ENCODE measurements around the gene GATA2. TPM values are rescaled to one million over a fixed set of nuclear protein-coding genes. Genes with fewer than 3 reads are reported as not detected.

The GATA2 gene
- total RNA-seq, 1 experiment from 2014 or later: 74.6 TPM

DNA sequence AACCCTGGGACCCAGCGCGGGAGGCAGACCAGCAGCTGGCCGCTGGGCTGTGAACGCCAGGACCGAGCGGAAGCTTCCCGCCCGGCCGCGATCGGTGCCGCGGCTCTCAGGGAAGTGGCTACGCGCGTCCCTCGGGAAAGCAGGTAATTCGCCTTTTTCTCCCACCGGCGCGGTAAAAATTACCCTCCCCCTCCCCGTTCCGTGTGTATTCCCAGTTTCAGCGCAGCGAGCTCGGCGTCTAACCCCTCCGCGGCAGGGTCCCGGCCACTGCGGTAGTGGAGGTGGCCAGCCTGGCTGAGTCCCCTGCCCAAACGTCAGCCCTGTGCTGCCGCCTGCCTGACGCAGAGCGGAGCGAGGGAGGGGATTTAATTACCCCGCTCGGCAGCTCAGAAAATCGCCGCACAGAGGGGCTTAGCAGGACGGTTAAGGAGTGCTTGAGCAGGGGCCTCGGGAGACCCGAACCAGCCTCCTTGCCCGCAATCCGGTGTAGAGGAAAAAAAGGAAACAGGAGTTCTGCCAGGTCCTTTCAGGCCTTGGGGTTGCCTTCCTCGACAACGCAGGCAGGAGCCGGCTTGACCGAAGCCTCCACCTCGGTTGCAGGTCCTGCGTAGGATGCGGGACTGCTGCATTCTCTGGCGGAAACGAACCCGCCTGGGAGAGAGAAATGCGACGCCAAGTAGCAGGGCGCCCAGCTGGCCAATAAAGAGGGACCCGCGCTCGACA lies 2.9 kb downstream of the GATA2 start:
- CTCF ChIA-PET: interaction anchor here (0.7 to 2.4 kb wide), 3 partner anchors 63 to 183 kb away, joined by 3 to 7 read pairs (median 4); no protein-coding TSS in a partner anchor
- TSS peak; percentile 65 for BruUV-seq (replicated peaks)
- in situ Hi-C loops (cut with HindIII; ENCODE audit: low pct_unique_long_range_greater_than_20kb, low sequenced_read_pairs) (no loop called here), intact Hi-C loops (cut with micrococcal nuclease; ENCODE audit: unreplicated experiment) (no loop called here)
- DNase-seq (ENCODE audit: low read depth, low spot score) (no peak), ATAC-seq (peak; percentile 44)
- Histone ChIP-seq H3K27me3 (ENCODE audit: control insufficient read depth, insufficient read depth, low read length) (no peaks in the 10 kb centered on the region), H3K4me1 (ENCODE audit: control insufficient read depth, insufficient read depth, low read length) (peaks cover 25% of the 10 kb centered on the region), H3K4me3 (ENCODE audit: low read depth in 2 of 2, low read length in 2 of 2) (peak overlapping the region; percentile 90 to 92), H3K9me3 (ENCODE audit: control insufficient read depth, insufficient read depth, low read depth, low read length) (no peaks in the 10 kb centered on the region), H3K27ac (ENCODE audit: low read length) (peak overlapping the region; percentile 97), H3K36me3 (ENCODE audit: control insufficient read depth, insufficient read depth, low read length) (peaks cover 3% of the 10 kb centered on the region)
- TF ChIP-seq TCF7L2 (IDR thresholded peaks at IDR 0.05; ENCODE audit: low read depth, low read length): no peak; the same call in 1 of the 2 replicates
- TF ChIP-seq, protein P1, sequence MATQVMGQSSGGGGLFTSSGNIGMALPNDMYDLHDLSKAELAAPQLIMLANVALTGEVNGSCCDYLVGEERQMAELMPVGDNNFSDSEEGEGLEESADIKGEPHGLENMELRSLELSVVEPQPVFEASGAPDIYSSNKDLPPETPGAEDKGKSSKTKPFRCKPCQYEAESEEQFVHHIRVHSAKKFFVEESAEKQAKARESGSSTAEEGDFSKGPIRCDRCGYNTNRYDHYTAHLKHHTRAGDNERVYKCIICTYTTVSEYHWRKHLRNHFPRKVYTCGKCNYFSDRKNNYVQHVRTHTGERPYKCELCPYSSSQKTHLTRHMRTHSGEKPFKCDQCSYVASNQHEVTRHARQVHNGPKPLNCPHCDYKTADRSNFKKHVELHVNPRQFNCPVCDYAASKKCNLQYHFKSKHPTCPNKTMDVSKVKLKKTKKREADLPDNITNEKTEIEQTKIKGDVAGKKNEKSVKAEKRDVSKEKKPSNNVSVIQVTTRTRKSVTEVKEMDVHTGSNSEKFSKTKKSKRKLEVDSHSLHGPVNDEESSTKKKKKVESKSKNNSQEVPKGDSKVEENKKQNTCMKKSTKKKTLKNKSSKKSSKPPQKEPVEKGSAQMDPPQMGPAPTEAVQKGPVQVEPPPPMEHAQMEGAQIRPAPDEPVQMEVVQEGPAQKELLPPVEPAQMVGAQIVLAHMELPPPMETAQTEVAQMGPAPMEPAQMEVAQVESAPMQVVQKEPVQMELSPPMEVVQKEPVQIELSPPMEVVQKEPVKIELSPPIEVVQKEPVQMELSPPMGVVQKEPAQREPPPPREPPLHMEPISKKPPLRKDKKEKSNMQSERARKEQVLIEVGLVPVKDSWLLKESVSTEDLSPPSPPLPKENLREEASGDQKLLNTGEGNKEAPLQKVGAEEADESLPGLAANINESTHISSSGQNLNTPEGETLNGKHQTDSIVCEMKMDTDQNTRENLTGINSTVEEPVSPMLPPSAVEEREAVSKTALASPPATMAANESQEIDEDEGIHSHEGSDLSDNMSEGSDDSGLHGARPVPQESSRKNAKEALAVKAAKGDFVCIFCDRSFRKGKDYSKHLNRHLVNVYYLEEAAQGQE (IDR thresholded peaks at IDR 0.05; ENCODE audit: insufficient read depth in 1 of 2, low read depth in 2 of 2, low read length in 1 of 2): 0 out of 4 replicates have a peak, but pooled peaks of 1 of the 2 experiments have one; percentile 12
- TF ChIP-seq POLR2AphosphoS5 (IDR thresholded peaks at IDR 0.05; ENCODE audit: low read depth, low read length): no peak
- TF ChIP-seq, protein P2, sequence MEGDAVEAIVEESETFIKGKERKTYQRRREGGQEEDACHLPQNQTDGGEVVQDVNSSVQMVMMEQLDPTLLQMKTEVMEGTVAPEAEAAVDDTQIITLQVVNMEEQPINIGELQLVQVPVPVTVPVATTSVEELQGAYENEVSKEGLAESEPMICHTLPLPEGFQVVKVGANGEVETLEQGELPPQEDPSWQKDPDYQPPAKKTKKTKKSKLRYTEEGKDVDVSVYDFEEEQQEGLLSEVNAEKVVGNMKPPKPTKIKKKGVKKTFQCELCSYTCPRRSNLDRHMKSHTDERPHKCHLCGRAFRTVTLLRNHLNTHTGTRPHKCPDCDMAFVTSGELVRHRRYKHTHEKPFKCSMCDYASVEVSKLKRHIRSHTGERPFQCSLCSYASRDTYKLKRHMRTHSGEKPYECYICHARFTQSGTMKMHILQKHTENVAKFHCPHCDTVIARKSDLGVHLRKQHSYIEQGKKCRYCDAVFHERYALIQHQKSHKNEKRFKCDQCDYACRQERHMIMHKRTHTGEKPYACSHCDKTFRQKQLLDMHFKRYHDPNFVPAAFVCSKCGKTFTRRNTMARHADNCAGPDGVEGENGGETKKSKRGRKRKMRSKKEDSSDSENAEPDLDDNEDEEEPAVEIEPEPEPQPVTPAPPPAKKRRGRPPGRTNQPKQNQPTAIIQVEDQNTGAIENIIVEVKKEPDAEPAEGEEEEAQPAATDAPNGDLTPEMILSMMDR (IDR thresholded peaks at IDR 0.05): no peak; the same call in 1 of the 2 replicates
- no peak for TF ChIP-seq SIN3A (IDR thresholded peaks at IDR 0.05; ENCODE audit: borderline replicate concordance, insufficient read depth, low read depth, low read length)
- POLR2A ChIA-PET: interaction anchor here (0.6 kb wide), 1 partner anchor 124 kb away, joined by 4 read pairs; no protein-coding TSS in a partner anchor

DNA sequence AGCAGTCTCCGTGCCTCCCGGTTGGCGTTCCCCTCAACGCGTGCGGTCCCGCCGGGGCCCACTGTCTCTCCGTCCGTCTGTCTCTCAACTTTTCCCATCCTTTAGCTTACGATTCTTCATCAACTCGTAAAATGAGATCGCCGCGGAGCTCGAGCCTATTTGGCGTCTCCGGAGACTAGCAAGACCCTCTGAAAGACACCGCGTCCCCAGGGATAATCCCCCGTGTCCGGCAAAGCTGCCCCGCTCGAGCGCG lies 3.4 kb downstream of the GATA2 start:
- no peaks in the 10 kb centered on the region for H3K9me3 ChIP-seq (ENCODE audit: control insufficient read depth, insufficient read depth, low read depth, low read length)
- no peak for DNase-seq (ENCODE audit: low read depth, low spot score)
- H3K27ac ChIP-seq (ENCODE audit: low read length): peak overlapping the region; percentile 97
- CTCF ChIA-PET: interaction anchor here (0.7 to 2.4 kb wide), 3 partner anchors 62 to 183 kb away, joined by 3 to 7 read pairs (median 4); no protein-coding TSS in a partner anchor
- peaks cover 29% of the 10 kb centered on the region for H3K4me1 ChIP-seq (ENCODE audit: control insufficient read depth, insufficient read depth, low read length)
- TF ChIP-seq TCF7L2 (IDR thresholded peaks at IDR 0.05; ENCODE audit: low read depth, low read length) (no peak), POLR2AphosphoS5 (IDR thresholded peaks at IDR 0.05; ENCODE audit: low read depth, low read length) (no peak), SIN3A (IDR thresholded peaks at IDR 0.05; ENCODE audit: borderline replicate concordance, insufficient read depth, low read depth, low read length) (no peak)
- TF ChIP-seq, protein P1 (IDR thresholded peaks at IDR 0.05; ENCODE audit: insufficient read depth in 1 of 2, low read depth in 2 of 2, low read length in 1 of 2): no peak
- TF ChIP-seq, protein P2 (IDR thresholded peaks at IDR 0.05): no peak
- POLR2A ChIA-PET: interaction anchor here (0.6 kb wide), 1 partner anchor 124 kb away, joined by 4 read pairs; no protein-coding TSS in a partner anchor
- intact Hi-C loops (cut with micrococcal nuclease; ENCODE audit: unreplicated experiment) (no loop called here), in situ Hi-C loops (cut with HindIII; ENCODE audit: low pct_unique_long_range_greater_than_20kb, low sequenced_read_pairs) (no loop called here)
- H3K36me3 ChIP-seq (ENCODE audit: control insufficient read depth, insufficient read depth, low read length): peaks cover 3% of the 10 kb centered on the region
- H3K4me3 ChIP-seq (ENCODE audit: low read depth in 2 of 2, low read length in 2 of 2): peak overlapping the region; percentile 90 to 92
- BruUV-seq (replicated peaks): no TSS peak
- ATAC-seq: no peak
- no peaks in the 10 kb centered on the region for H3K27me3 ChIP-seq (ENCODE audit: control insufficient read depth, insufficient read depth, low read length)

Data from Panc1 (cell line).